HEK293T (cell line): ENCODE data around the gene PCDHA6.

Experiments used
- CTCF ChIA-PET: fragments of 350-600 bp; formaldehyde crosslinking; extraction: SDS; loops from one replicate; lab custom pipeline; 2021; ENCODE audit warnings: antibody characterized with exemption, inconsistent platforms; lab: Yijun Ruan, JAX
- POLR2A ChIA-PET: fragments of 350-600 bp; formaldehyde crosslinking; extraction: SDS; loops from one replicate; lab custom pipeline; 2020; ENCODE audit warnings: antibody characterized with exemption, inconsistent platforms; lab: Yijun Ruan, JAX
- DNase-seq: peaks from one replicate; pipeline ENCODE4 v3.0.0; 2012; ENCODE audit warnings: mixed read lengths; ENCODE audit errors: extremely low spot score
- ARNT ChIP-seq: fragments of 450-650 bp; IDR thresholded peaks from 2 replicates; pipeline ENCODE4 v1.6.1; 2017; ENCODE audit warnings: mild to moderate bottlenecking
- BHLHE40 ChIP-seq: fragments of 450-650 bp; IDR thresholded peaks from 2 replicates; pipeline ENCODE4 v1.6.1; 2016; ENCODE audit warnings: mild to moderate bottlenecking, moderate library complexity, borderline replicate concordance
- CTBP1 ChIP-seq: fragments of 450-650 bp; IDR thresholded peaks from 2 replicates; pipeline ENCODE4 v1.6.1; 2016; ENCODE audit warnings: borderline replicate concordance
- ELF4 ChIP-seq: fragments of 450-650 bp; IDR thresholded peaks from 2 replicates; pipeline ENCODE4 v1.6.1; 2017; ENCODE audit warnings: antibody characterized with exemption
- FOXA1 ChIP-seq: fragments of 450-650 bp; IDR thresholded peaks from 2 replicates; pipeline ENCODE4 v1.6.1; 2016; ENCODE audit warnings: mild to moderate bottlenecking
- FOXK2 ChIP-seq: fragments of 450-650 bp; IDR thresholded peaks from 2 replicates; pipeline ENCODE4 v1.6.1; 2016; ENCODE audit warnings: mild to moderate bottlenecking
- FOXM1 ChIP-seq: fragments of 450-650 bp; IDR thresholded peaks from 2 replicates; pipeline ENCODE4 v1.6.1; 2017; ENCODE audit warnings: mild to moderate bottlenecking, borderline replicate concordance
- HDGF ChIP-seq: fragments of 450-650 bp; IDR thresholded peaks from 2 replicates; pipeline ENCODE4 v1.6.1; 2017; ENCODE audit warnings: antibody characterized with exemption, borderline replicate concordance
- L3MBTL2 ChIP-seq: fragments of 450-650 bp; conservative IDR thresholded peaks from 2 replicates; pipeline ENCODE4 v1.6.1; 2016; ENCODE audit warnings: mild to moderate bottlenecking
- LEF1 ChIP-seq: fragments of 450-650 bp; IDR thresholded peaks from 2 replicates; pipeline ENCODE4 v1.6.1; 2017; ENCODE audit warnings: mild to moderate bottlenecking, borderline replicate concordance
- NFRKB ChIP-seq: fragments of 450-650 bp; IDR thresholded peaks from 2 replicates; pipeline ENCODE4 v1.6.1; 2016; ENCODE audit warnings: mild to moderate bottlenecking, moderate library complexity
- PKNOX1 ChIP-seq: fragments of 450-650 bp; IDR thresholded peaks from 2 replicates; pipeline ENCODE4 v1.6.1; 2016
- SP1 ChIP-seq: fragments of 450-650 bp; IDR thresholded peaks from 2 replicates; pipeline ENCODE4 v1.6.1; 2017
- SUZ12 ChIP-seq: fragments of 450-650 bp; IDR thresholded peaks from 2 replicates; pipeline ENCODE4 v1.6.1; 2016; ENCODE audit warnings: mild to moderate bottlenecking
- TARDBP ChIP-seq: fragments of 450-650 bp; IDR thresholded peaks from 2 replicates; pipeline ENCODE4 v1.6.1; 2016
- ZNF384 ChIP-seq: fragments of 450-650 bp; IDR thresholded peaks from 2 replicates; pipeline ENCODE4 v1.6.1; 2016

Gene PCDHA6

GRCh38 chr5:140855772-140856674, 28.3 kb downstream of the PCDHA6 start, which contains the start of gene PCDHA10:
Gene PCDHA10, plus strand, starts transcription at chr5:140855897. Its CDS starts 152 bp downstream, at chr5:140856049.
- peak; percentile 14 for DNase-seq
- CTCF ChIA-PET: interaction anchor here (0.7 to 2.2 kb wide), 7 partner anchors 9 to 185 kb away, joined by 3 to 26 read pairs (median 4); partner anchors contain the start of gene PCDHA11
- POLR2A ChIA-PET: interaction anchor here (1.8 kb wide), 1 partner anchor 185 kb away, joined by 9 read pairs; no protein-coding TSS in a partner anchor
- TF ChIP-seq HDGF (no peak), FOXA1 (no peak), SP1 (no peak)

GRCh38 chr5:140857177-140857986, 29.6 kb downstream of the PCDHA6 start:
- TF ChIP-seq FOXK2 (no peak), ARNT (no peak), SUZ12 (no peak), ELF4 (no peak), ZNF384 (no peak), FOXA1 (no peak), HDGF (no peak), BHLHE40 (no peak), LEF1 (no peak), PKNOX1 (no peak), FOXM1 (no peak), NFRKB (no peak), CTBP1 (no peak)
- POLR2A ChIA-PET: no interaction called here
- CTCF ChIA-PET: interaction anchor here (1.8 to 2.0 kb wide), 2 partner anchors 8 to 183 kb away, joined by 7 to 26 read pairs; no protein-coding TSS in a partner anchor
- DNase-seq: no peak

- TF ChIP-seq BHLHE40 (no peak), SP1 (no peak), LEF1 (no peak), PKNOX1 (no peak), FOXK2 (no peak)
- CTCF ChIA-PET: no interaction called here
- DNase-seq: no peak
- POLR2A ChIA-PET: no interaction called here
Measured at GRCh38 chr5:140857987-140858240, 30.2 kb downstream of the PCDHA6 start.

- POLR2A ChIA-PET: no interaction called here
- no peak for DNase-seq
- CTCF ChIA-PET: no interaction called here
- TF ChIP-seq FOXK2: no peak
Measured at GRCh38 chr5:140862441-140863295, 34.9 kb downstream of the PCDHA6 start.

GRCh38 chr5:140868721-140869554, 41.2 kb downstream of the PCDHA6 start, which contains the start of gene PCDHA11:
Gene PCDHA11, plus strand, starts transcription at chr5:140868957. Its CDS starts 147 bp downstream, at chr5:140869104.
- CTCF ChIA-PET: interaction anchor here (0.6 to 2.3 kb wide), 20 partner anchors 8 to 311 kb away, joined by 3 to 80 read pairs (median 5); partner anchors contain the start of genes PCDHA1, PCDHA10, PCDHA8 and PCDHAC1
- peak; percentile 52 for DNase-seq
- POLR2A ChIA-PET: interaction anchor here (1.3 to 1.4 kb wide), 2 partner anchors 58 to 171 kb away, joined by 4 to 33 read pairs; no protein-coding TSS in a partner anchor
- no peak for TF ChIP-seq HDGF
- TF ChIP-seq BHLHE40: no peak
- 0 out of 2 replicates have a peak, but pooled peaks have one; percentile 24 for TF ChIP-seq L3MBTL2

GRCh38 chr5:140869555-140869886, 41.8 kb downstream of the PCDHA6 start:
- DNase-seq: no peak
- POLR2A ChIA-PET: interaction anchor here (1.3 to 1.4 kb wide), 2 partner anchors 57 to 171 kb away, joined by 4 to 33 read pairs; no protein-coding TSS in a partner anchor
- CTCF ChIA-PET: interaction anchor here (0.6 to 2.3 kb wide), 20 partner anchors 8 to 312 kb away, joined by 3 to 80 read pairs (median 5); partner anchors contain the start of genes PCDHA1, PCDHA10, PCDHA8 and PCDHAC1
- TF ChIP-seq SP1: no peak
- no peak for TF ChIP-seq ZNF384
- TF ChIP-seq FOXA1: no peak
- TF ChIP-seq ELF4: no peak
- no peak for TF ChIP-seq NFRKB
- TF ChIP-seq PKNOX1: no peak
- no peak for TF ChIP-seq FOXM1
- TF ChIP-seq LEF1: no peak
- TF ChIP-seq FOXK2: no peak
- TF ChIP-seq BHLHE40: no peak
- no peak for TF ChIP-seq SUZ12
- TF ChIP-seq TARDBP: no peak
- TF ChIP-seq ARNT: no peak
- TF ChIP-seq CTBP1: no peak
- no peak for TF ChIP-seq L3MBTL2
